HCT116 (cell line): Measurements from ENCODE around the gene CTSW.

Experiments
- POLR2A ChIP-seq: IDR thresholded peaks from 2 replicates; pipeline ENCODE4 v1.7.0; 2011; ENCODE audit warnings: borderline replicate concordance; ENCODE audit not compliant: insufficient read depth, insufficient read length; ENCODE audit errors: extremely low read depth
- POLR2AphosphoS5 ChIP-seq: IDR thresholded peaks from 2 replicates; pipeline ENCODE4 v1.6.1; 2011; ENCODE audit warnings: mild to moderate bottlenecking, low read depth, low read length, moderate library complexity
- TF ChIP-seq, protein P1 (sequence below), 3 experiments: fragments of 200-600 bp in 1 of 3; sonication (generic) in 1 of 3; IDR thresholded peaks in 2 of 3; conservative IDR thresholded peaks in 1 of 3; 2 replicates each; pipeline ENCODE4 v1.5.1; 2012 to 2017; ENCODE audit warnings: low read depth in 2 of 3, low read length in 2 of 3, antibody characterized with exemption in 1 of 3, borderline replicate concordance in 1 of 3, control low read depth in 1 of 3, mild to moderate bottlenecking in 1 of 3, mixed read lengths in 1 of 3, mixed run types in 1 of 3, moderate library complexity in 1 of 3; ENCODE audit not compliant: insufficient read depth in 1 of 3

DNA sequence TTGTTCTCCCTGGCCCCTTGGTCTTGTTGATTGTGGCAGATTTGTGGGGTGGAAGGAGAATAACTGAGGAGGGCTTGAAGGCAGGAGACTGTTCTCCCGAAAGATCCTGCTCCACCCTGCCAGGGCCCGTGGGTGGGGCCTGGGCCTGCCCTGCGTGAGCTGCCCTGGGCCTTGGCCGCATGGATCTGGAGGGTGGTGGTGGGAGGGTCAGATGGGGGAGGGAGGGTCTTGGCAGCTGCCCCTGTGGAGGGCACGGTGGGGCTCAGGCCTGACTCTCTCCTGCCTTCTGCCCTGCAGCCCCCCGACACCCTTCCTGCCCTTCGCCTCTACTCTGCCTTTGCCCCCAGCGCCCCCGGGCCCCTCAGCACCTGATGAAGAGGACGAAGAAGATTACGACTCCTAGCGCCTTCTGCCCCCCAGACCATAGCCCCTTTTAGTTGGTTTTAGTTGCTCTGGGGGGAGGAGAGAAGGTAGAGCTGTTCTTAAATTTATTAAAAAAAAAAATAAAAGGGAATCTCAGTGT, 41.5 kb downstream of the CTSW start:
- TF ChIP-seq POLR2AphosphoS5 (no peak), POLR2A (no peak)
- TF ChIP-seq, protein P1, sequence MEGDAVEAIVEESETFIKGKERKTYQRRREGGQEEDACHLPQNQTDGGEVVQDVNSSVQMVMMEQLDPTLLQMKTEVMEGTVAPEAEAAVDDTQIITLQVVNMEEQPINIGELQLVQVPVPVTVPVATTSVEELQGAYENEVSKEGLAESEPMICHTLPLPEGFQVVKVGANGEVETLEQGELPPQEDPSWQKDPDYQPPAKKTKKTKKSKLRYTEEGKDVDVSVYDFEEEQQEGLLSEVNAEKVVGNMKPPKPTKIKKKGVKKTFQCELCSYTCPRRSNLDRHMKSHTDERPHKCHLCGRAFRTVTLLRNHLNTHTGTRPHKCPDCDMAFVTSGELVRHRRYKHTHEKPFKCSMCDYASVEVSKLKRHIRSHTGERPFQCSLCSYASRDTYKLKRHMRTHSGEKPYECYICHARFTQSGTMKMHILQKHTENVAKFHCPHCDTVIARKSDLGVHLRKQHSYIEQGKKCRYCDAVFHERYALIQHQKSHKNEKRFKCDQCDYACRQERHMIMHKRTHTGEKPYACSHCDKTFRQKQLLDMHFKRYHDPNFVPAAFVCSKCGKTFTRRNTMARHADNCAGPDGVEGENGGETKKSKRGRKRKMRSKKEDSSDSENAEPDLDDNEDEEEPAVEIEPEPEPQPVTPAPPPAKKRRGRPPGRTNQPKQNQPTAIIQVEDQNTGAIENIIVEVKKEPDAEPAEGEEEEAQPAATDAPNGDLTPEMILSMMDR (IDR thresholded peaks at IDR 0.05 in 2 of 3, conservative IDR thresholded peaks at IDR 0.05 in 1 of 3; ENCODE audit: borderline replicate concordance in 1 of 3, insufficient read depth in 1 of 3, low read depth in 2 of 3, low read length in 2 of 3), result no peak
